A673 (cell line): ENCODE results near the gene GSTK1.

Experiments used
- CTCF ChIP-seq: fragments of 300-800, 200-600 bp; sonication (generic); conservative IDR thresholded peaks from 2 replicates; pipeline ENCODE4 v1.5.1; 2017; ENCODE audit warnings: low read depth, mild to moderate bottlenecking, antibody characterized with exemption, low read length, moderate library complexity, mixed read lengths
- EZH2 ChIP-seq: fragments of 200-600 bp; sonication (generic); IDR thresholded peaks from 2 replicates; pipeline ENCODE4 v1.6.1; 2017; ENCODE audit warnings: borderline replicate concordance, low read depth, mild to moderate bottlenecking, mixed read lengths, antibody characterized with exemption, low read length; ENCODE audit not compliant: poor library complexity, severe bottlenecking

- TF ChIP-seq EZH2 (no peak), CTCF (no peak)
Observed at GRCh38 chr7:143247372-143247771, 15.9 kb upstream of the GSTK1 start.
